ENCODE data around the gene TSHZ2.

DNA sequence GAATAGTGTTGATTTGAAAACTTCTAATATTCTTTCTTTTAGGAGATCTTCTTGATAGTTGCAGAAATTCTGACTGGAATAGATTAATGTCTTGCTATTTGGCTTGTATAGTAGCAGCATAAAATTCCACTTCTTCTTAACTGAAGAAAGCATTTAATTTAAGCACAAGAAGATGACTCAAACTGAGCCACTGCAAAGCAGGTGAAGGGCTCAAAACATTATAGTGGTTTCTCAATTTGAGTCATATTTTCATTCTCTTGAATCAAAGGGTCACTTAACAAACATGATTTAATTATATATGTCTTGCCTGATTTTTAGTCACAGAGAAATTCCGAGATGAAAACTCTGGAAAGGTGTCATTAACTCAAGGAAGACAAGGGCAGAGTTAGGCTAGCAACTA is 382.2 kb downstream of the TSHZ2 start:
- TF ChIP-seq EZH2 (IDR thresholded peaks at IDR 0.05; ENCODE audit: borderline replicate concordance, insufficient read depth, low read depth, low read length, poor library complexity, severe bottlenecking): no peak
- TF ChIP-seq, protein P1, sequence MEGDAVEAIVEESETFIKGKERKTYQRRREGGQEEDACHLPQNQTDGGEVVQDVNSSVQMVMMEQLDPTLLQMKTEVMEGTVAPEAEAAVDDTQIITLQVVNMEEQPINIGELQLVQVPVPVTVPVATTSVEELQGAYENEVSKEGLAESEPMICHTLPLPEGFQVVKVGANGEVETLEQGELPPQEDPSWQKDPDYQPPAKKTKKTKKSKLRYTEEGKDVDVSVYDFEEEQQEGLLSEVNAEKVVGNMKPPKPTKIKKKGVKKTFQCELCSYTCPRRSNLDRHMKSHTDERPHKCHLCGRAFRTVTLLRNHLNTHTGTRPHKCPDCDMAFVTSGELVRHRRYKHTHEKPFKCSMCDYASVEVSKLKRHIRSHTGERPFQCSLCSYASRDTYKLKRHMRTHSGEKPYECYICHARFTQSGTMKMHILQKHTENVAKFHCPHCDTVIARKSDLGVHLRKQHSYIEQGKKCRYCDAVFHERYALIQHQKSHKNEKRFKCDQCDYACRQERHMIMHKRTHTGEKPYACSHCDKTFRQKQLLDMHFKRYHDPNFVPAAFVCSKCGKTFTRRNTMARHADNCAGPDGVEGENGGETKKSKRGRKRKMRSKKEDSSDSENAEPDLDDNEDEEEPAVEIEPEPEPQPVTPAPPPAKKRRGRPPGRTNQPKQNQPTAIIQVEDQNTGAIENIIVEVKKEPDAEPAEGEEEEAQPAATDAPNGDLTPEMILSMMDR (IDR thresholded peaks at IDR 0.05): no peak
